OCI-LY7 (cell line): ENCODE measurements around the gene CXCL12. TPM values are rescaled to one million over a fixed set of nuclear protein-coding genes. Genes with fewer than 3 reads are reported as not detected.

Experiments used
- BruUV-seq: library from RNA; stranded (reverse); fragments of 400-500 nt; replicated peaks from 2 replicates; lab custom pipeline; 2021; lab: Mats Ljungman, UMichigan
- CTCF ChIA-PET: fragments of 300-600 bp; sonication (Branson Sonifier 250); formaldehyde crosslinking; loops from one replicate; lab custom pipeline; 2022; ENCODE audit warnings: antibody characterized with exemption; ENCODE audit not compliant: unreplicated experiment; lab: Charles Lee
- POLR2A ChIA-PET: fragments of 300-600 bp; sonication (Branson Sonifier 250); formaldehyde crosslinking; loops from one replicate; lab custom pipeline; 2022; ENCODE audit warnings: antibody characterized with exemption; lab: Charles Lee
- DNase-seq: peaks from one replicate; pipeline ENCODE4 v3.0.0-alpha.2; 2015; ENCODE audit warnings: low spot score
- H2AFZ ChIP-seq: fragments of 200-600 bp; sonication (generic), shearing (Covaris generic); 2 replicates; pipeline ENCODE4 v1.6.1; 2014; ENCODE audit warnings: mild to moderate bottlenecking, antibody characterized with exemption, low read length, moderate library complexity
- H3K27ac ChIP-seq: fragments of 200-600 bp; sonication (generic); 2 replicates; pipeline ENCODE4 v1.5.1; 2014; ENCODE audit warnings: mixed run types, low read depth, mild to moderate bottlenecking, moderate library complexity, low read length, inconsistent platforms; ENCODE audit not compliant: poor library complexity, severe bottlenecking
- H3K36me3 ChIP-seq: fragments of 200-600 bp; sonication (generic); 2 replicates; pipeline ENCODE4 v1.6.1; 2014; ENCODE audit warnings: mild to moderate bottlenecking, antibody characterized with exemption, low read length, moderate library complexity, mixed read lengths; ENCODE audit not compliant: insufficient read depth
- H3K4me1 ChIP-seq: fragments of 200-600 bp; sonication (generic); 2 replicates; pipeline ENCODE4 v1.5.1; 2014; ENCODE audit warnings: mild to moderate bottlenecking, low read length; ENCODE audit not compliant: insufficient read depth, poor library complexity, severe bottlenecking
- H3K4me2 ChIP-seq: fragments of 200-600 bp; sonication (generic); 2 replicates; pipeline ENCODE4 v1.6.1; 2014; ENCODE audit warnings: mild to moderate bottlenecking, low read length
- H3K4me3 ChIP-seq: fragments of 200-600 bp; sonication (generic); 2 replicates; pipeline ENCODE4 v1.5.1; 2014; ENCODE audit warnings: mild to moderate bottlenecking, low read depth, low read length; ENCODE audit not compliant: poor library complexity, severe bottlenecking
- H3K79me2 ChIP-seq: fragments of 200-600 bp; sonication (generic); 2 replicates; pipeline ENCODE4 v1.6.1; 2016; ENCODE audit warnings: low read depth, mild to moderate bottlenecking, low read length, moderate library complexity, mixed read lengths; ENCODE audit not compliant: insufficient read depth
- H3K9me2 ChIP-seq: fragments of 200-600 bp; sonication (generic); 2 replicates; pipeline ENCODE4 v1.6.1; 2016; ENCODE audit warnings: mild to moderate bottlenecking, low read length, mixed read lengths; ENCODE audit not compliant: insufficient read depth
- H3K9me3 ChIP-seq: fragments of 200-600 bp; sonication (generic); 2 replicates; pipeline ENCODE4 v1.6.1; 2014; ENCODE audit warnings: mild to moderate bottlenecking, mixed run types, low read length, mixed read lengths
- H4K20me1 ChIP-seq: fragments of 200-600 bp; sonication (generic); 2 replicates; pipeline ENCODE4 v1.6.1; 2014; ENCODE audit warnings: mild to moderate bottlenecking, antibody characterized with exemption, low read length, moderate library complexity, mixed read lengths; ENCODE audit not compliant: insufficient read depth
- EZH2phosphoT487 ChIP-seq: fragments of 200-600 bp; sonication (generic); IDR thresholded peaks from 2 replicates; pipeline ENCODE4 v1.6.1; 2018; ENCODE audit warnings: low read depth, borderline replicate concordance, mild to moderate bottlenecking, mixed run types, antibody characterized with exemption, low read length, moderate library complexity, mixed read lengths
- intact Hi-C: fragments of 100-400 bp; cut with micrococcal nuclease; formaldehyde crosslinking; loops from one replicate; pipeline ENCODE4 v1.10.0; 2022; ENCODE audit not compliant: unreplicated experiment
- total RNA-seq, 2 experiments: library from RNA; depleted of rRNA in 1 of 2; stranded (reverse); fragments of >200 nt in 1 of 2; shearing (Covaris generic) in 1 of 2; gene quantifications; 2 replicates each; pipeline ENCODE4 v1.2.3, GENCODE V29; 2014 to 2022
- TF ChIP-seq, protein P1 (sequence below): fragments of 200-600 bp; sonication (generic); conservative IDR thresholded peaks from 2 replicates; pipeline ENCODE4 v1.5.1; 2014; ENCODE audit warnings: mild to moderate bottlenecking, antibody characterized with exemption, low read length, moderate library complexity, mixed read lengths

Gene CXCL12
- total RNA-seq, 2 experiments from 2014 or later: not detected

DNA sequence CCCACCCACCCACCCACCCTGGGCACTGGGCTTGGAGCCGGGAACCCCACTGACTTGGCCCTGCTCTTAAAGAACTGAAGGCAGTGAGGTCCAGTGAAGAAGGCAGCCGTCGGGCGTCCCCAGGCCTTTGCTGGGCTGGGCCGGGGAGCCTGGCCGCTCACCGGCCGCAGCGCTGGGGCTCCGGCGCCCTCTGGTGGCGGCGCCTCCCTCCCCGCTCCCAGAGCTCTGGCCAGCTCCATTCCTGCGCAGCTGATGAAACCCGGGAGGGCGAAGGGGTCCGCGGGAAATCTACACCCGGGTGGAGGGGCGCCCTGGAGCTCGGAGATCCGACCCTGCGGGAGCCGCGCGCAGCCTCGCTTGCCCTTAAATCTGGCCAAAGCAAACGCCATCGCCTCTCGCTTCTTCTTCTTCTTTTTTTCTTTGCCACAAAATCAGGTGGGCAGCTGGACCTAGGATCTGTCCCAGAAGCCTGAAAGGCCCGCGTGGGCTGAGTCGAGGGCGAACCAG is 1.7 kb upstream of the CXCL12 start:
- TF ChIP-seq EZH2phosphoT487: no peak
- TF ChIP-seq, protein P1, sequence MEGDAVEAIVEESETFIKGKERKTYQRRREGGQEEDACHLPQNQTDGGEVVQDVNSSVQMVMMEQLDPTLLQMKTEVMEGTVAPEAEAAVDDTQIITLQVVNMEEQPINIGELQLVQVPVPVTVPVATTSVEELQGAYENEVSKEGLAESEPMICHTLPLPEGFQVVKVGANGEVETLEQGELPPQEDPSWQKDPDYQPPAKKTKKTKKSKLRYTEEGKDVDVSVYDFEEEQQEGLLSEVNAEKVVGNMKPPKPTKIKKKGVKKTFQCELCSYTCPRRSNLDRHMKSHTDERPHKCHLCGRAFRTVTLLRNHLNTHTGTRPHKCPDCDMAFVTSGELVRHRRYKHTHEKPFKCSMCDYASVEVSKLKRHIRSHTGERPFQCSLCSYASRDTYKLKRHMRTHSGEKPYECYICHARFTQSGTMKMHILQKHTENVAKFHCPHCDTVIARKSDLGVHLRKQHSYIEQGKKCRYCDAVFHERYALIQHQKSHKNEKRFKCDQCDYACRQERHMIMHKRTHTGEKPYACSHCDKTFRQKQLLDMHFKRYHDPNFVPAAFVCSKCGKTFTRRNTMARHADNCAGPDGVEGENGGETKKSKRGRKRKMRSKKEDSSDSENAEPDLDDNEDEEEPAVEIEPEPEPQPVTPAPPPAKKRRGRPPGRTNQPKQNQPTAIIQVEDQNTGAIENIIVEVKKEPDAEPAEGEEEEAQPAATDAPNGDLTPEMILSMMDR: peak; percentile 76
- intact Hi-C loops: loop anchor here (1.0 to 5.0 kb wide), 2 partner anchors 694 to 715 kb away; no protein-coding TSS in a partner anchor
- POLR2A ChIA-PET: no interaction called here

DNA sequence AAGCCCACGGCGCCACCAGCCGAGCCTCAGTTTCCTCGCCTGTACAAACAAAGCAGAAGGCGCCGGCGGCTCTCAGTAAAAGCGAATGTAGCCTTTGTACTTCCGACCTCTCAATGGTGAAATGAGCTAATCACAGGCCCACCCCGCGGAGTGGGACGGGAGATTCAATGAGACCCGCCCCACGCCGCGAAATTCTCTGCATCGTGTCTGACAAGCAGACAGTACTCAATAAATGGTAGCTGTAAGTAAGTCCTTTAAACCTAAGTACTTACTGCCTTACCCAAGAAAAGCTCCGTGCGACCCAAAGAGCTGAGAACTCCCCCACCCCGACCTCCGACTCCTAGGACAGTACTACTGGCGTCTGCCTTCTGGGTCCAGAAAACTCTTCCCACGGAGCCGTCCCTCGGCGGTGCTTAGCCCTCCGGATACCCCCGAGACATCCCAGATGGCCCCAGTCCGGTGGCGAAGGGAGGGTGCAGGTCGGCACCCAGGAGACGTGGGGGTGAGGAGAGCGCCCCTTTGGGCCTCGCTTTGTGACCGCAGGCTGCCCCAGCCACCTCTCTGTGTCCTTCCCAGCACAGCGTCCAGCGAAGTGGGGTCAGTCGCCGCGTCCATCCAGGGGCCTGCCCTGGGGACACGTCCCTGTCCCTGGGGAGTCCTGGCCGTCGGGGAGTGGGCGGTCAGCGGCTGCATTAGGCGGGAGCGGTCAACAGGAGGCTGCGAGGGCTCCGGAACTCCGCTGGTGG is 972 bp upstream of the CXCL12 start:
- H3K4me3 ChIP-seq: no peak overlapping the region
- intact Hi-C loops: loop anchor here (1.0 to 5.0 kb wide), 2 partner anchors 694 to 715 kb away; no protein-coding TSS in a partner anchor
- H4K20me1 ChIP-seq: no peaks in the 10 kb centered on the region
- no peak overlapping the region for H2AFZ ChIP-seq
- no peak overlapping the region for H3K27ac ChIP-seq
- H3K79me2 ChIP-seq: no peaks in the 10 kb centered on the region
- H3K36me3 ChIP-seq: no peaks in the 10 kb centered on the region
- no peaks in the 10 kb centered on the region for H3K9me3 ChIP-seq
- TF ChIP-seq EZH2phosphoT487: no peak
- TF ChIP-seq, protein P1: no peak
- ChIA-PET POLR2A (no interaction called here), CTCF (interaction anchor here (0.6 kb wide), 1 partner anchor 1212 kb away, joined by 3 read pairs; no protein-coding TSS in a partner anchor)
- H3K4me2 ChIP-seq: no peak overlapping the region
- no peaks in the 10 kb centered on the region for H3K9me2 ChIP-seq
- DNase-seq: no peak
- no TSS peak for BruUV-seq
- no peaks in the 10 kb centered on the region for H3K4me1 ChIP-seq

More for the DNA sequence above, 1.7 kb upstream of the CXCL12 start:
- CTCF ChIA-PET: interaction anchor here (0.6 kb wide), 1 partner anchor 1213 kb away, joined by 3 read pairs; no protein-coding TSS in a partner anchor
- no peak overlapping the region for H2AFZ ChIP-seq
- no peaks in the 10 kb centered on the region for H3K79me2 ChIP-seq
- no peaks in the 10 kb centered on the region for H3K36me3 ChIP-seq
- H3K27ac ChIP-seq: no peak overlapping the region
- peak; percentile 13 for DNase-seq
- H4K20me1 ChIP-seq: no peaks in the 10 kb centered on the region
- H3K4me1 ChIP-seq: no peaks in the 10 kb centered on the region
- no peak overlapping the region for H3K4me3 ChIP-seq
- no TSS peak for BruUV-seq
- H3K4me2 ChIP-seq: no peak overlapping the region
- H3K9me2 ChIP-seq: no peaks in the 10 kb centered on the region
- H3K9me3 ChIP-seq: no peaks in the 10 kb centered on the region

DNA sequence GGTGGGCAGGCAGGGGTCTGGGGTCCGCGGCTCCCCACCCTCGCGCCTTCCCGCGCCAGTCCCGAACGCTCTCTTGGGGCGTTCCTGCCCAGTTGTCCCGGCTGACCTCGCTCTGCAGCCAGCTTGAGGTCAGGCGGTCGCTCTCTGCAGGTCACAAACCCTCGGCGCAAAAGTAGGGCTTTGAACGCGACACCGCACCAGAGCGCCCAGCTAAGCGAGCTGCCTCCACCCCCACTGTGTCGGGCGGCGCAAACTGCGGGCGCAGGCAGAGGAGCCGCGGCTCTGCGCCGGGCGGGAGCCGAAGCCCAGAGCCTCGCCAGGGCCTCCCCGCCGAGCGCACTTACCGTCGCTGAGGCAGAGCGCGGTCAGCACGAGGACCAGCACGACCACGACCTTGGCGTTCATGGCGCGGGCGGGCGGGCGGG is 284 bp downstream of the CXCL12 start:
- Histone ChIP-seq H3K9me2 (no peaks in the 10 kb centered on the region), H4K20me1 (no peaks in the 10 kb centered on the region), H3K4me1 (no peaks in the 10 kb centered on the region), H3K79me2 (no peaks in the 10 kb centered on the region), H2AFZ (no peak overlapping the region), H3K4me3 (no peak overlapping the region), H3K36me3 (no peaks in the 10 kb centered on the region), H3K4me2 (no peak overlapping the region), H3K27ac (no peak overlapping the region), H3K9me3 (no peaks in the 10 kb centered on the region)
- DNase-seq: no peak
- no peak for TF ChIP-seq EZH2phosphoT487
- TF ChIP-seq, protein P1: no peak
- intact Hi-C loops: loop anchor here (5.0 kb wide), 1 partner anchor 692 kb away; no protein-coding TSS in a partner anchor
- POLR2A ChIA-PET: no interaction called here
- CTCF ChIA-PET: no interaction called here
- BruUV-seq: no TSS peak
